HS-5 (cell line): Measurements from ENCODE around the gene CACHD1.
"Not testable (repeated sequence)": the region's sequence is repeated elsewhere in the genome, so short reads cannot be mapped to it uniquely, and the experiment has no call there.

Experiments
- DNase-seq: peaks from one replicate; pipeline ENCODE4 v3.0.0-alpha.2; 2012; ENCODE audit warnings: low read depth

CACHD1 gene

GRCh38 chr1:64497088-64497883, 27.4 kb downstream of the CACHD1 start:
- DNase-seq, result no peak

GRCh38 chr1:64498325-64498724, 28.4 kb downstream of the CACHD1 start:
- no peak for DNase-seq

GRCh38 chr1:64499011-64499410, 29.1 kb downstream of the CACHD1 start:
- no peak for DNase-seq

- DNase-seq, result no peak
These were observed 30.0 kb downstream of the CACHD1 start for GRCh38 chr1:64499966-64500365.

GRCh38 chr1:64502083-64502482, 32.2 kb downstream of the CACHD1 start:
- no peak for DNase-seq

GRCh38 chr1:64502931-64503330, 33.0 kb downstream of the CACHD1 start:
- DNase-seq, result no peak

GRCh38 chr1:64505232-64505943, 35.5 kb downstream of the CACHD1 start:
- DNase-seq, result no peak

- no peak for DNase-seq
These were observed 36.2 kb downstream of the CACHD1 start for GRCh38 chr1:64505944-64506655.

- DNase-seq, result no peak
These were observed 38.7 kb downstream of the CACHD1 start for GRCh38 chr1:64508629-64509028.

GRCh38 chr1:64511044-64511443, 41.1 kb downstream of the CACHD1 start:
- DNase-seq, result no peak

- DNase-seq, result not testable (repeated sequence)
These were observed 42.3 kb downstream of the CACHD1 start for GRCh38 chr1:64512206-64512605.

- no peak for DNase-seq
These were observed 43.6 kb downstream of the CACHD1 start for GRCh38 chr1:64513545-64513944.

- peak; percentile 31 for DNase-seq
These were observed 44.4 kb downstream of the CACHD1 start for GRCh38 chr1:64514197-64514765.

GRCh38 chr1:64515427-64515826, 45.5 kb downstream of the CACHD1 start:
- DNase-seq, result no peak

- DNase-seq, result peak; percentile 37
These were observed 46.4 kb downstream of the CACHD1 start for GRCh38 chr1:64516301-64516700.

- DNase-seq, result peak; percentile 68
These were observed 47.1 kb downstream of the CACHD1 start for GRCh38 chr1:64516803-64517568.

- DNase-seq, result no peak
These were observed 47.7 kb downstream of the CACHD1 start for GRCh38 chr1:64517640-64518039.

- DNase-seq, result no peak
These were observed 49.0 kb downstream of the CACHD1 start for GRCh38 chr1:64518692-64519481.

- DNase-seq, result no peak
These were observed 50.0 kb downstream of the CACHD1 start for GRCh38 chr1:64519901-64520300.

- DNase-seq, result no peak
These were observed 52.8 kb downstream of the CACHD1 start for GRCh38 chr1:64522740-64523139.
